ENCODE results near the gene LONRF2. TPM values are rescaled to one million over a fixed set of nuclear protein-coding genes. Genes with fewer than 3 reads are reported as not detected.

Gene LONRF2
- total RNA-seq, 2 experiments from 2014 or later: 0.06 to 0.08 TPM

- Histone ChIP-seq H3K4me3 (ENCODE audit: low read length) (no peak overlapping the region), H3K9me3 (ENCODE audit: control insufficient read depth in 1 of 2, insufficient read depth in 1 of 2, low read length in 2 of 2) (no peaks in the 10 kb centered on the region), H3K4me1 (ENCODE audit: insufficient read depth, low read length) (peaks cover 26% of the 10 kb centered on the region), H3K27ac (ENCODE audit: low read depth in 1 of 2, low read length in 2 of 2) (no peak overlapping the region), H3K36me3 (ENCODE audit: insufficient read depth, low read length) (no peaks in the 10 kb centered on the region), H3K27me3 (ENCODE audit: control insufficient read depth in 1 of 2, insufficient read depth in 2 of 2, low read length in 2 of 2) (no peaks in the 10 kb centered on the region)
- no peaks in the 10 kb centered on the region for H3K36me3 Mint-ChIP-seq (ENCODE audit: low read depth)
- CTCF ChIA-PET: interaction anchor here (1.0 kb wide), 1 partner anchor 27 kb away, joined by 3 read pairs; no protein-coding TSS in a partner anchor
- intact Hi-C loops (cut with DNase I, micrococcal nuclease): no loop called here
- H3K4me1 Mint-ChIP-seq (ENCODE audit: low read depth): peaks cover 40% of the 10 kb centered on the region
- no peak overlapping the region for H3K4me3 Mint-ChIP-seq
- POLR2A ChIA-PET: no interaction called here
- no peak for TF ChIP-seq CTCF (IDR thresholded peaks at IDR 0.05)
- H3K27ac Mint-ChIP-seq: peak overlapping the region; percentile 82
- no peaks in the 10 kb centered on the region for H3K9me3 Mint-ChIP-seq
- no peaks in the 10 kb centered on the region for H3K27me3 Mint-ChIP-seq
- ATAC-seq (ENCODE audit: poor library complexity) (no peak), DNase-seq (no peak)
Measured at GRCh38 chr2:100236166-100236565, 86.1 kb downstream of the LONRF2 start.

DNA sequence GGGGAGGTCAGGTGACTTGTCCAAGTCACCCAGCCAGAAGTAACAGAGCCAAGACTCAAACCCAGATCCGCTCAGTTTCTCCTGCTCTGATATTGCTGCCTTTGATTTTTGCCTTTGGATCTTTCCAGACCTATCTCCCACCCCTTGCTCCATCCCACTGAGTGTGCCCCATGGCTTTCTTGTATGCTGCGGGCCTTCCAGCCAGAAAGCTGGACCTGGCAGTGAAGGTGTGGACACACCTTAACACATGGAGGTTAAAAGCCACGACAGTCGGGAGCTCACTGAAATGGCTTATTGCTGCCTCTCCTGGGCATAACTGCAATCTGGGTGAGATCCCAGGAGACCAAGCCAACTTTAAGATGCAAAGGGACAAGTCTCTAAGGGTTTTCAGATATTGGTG, 86.7 kb downstream of the LONRF2 start:
- ATAC-seq (ENCODE audit: poor library complexity) (no peak), DNase-seq (no peak)
- H3K4me3 ChIP-seq (ENCODE audit: low read length): no peak overlapping the region
- POLR2A ChIA-PET: interaction anchor here (0.6 kb wide), 1 partner anchor 96 kb away, joined by 4 read pairs; no protein-coding TSS in a partner anchor
- H3K27me3 ChIP-seq (ENCODE audit: control insufficient read depth in 1 of 2, insufficient read depth in 2 of 2, low read length in 2 of 2): no peaks in the 10 kb centered on the region
- CTCF ChIA-PET: no interaction called here
- Mint-ChIP-seq H3K27ac (peak overlapping the region; percentile 82), H3K36me3 (ENCODE audit: low read depth) (no peaks in the 10 kb centered on the region), H3K4me3 (peak overlapping the region; percentile 23), H3K9me3 (no peaks in the 10 kb centered on the region), H3K27me3 (no peaks in the 10 kb centered on the region), H3K4me1 (ENCODE audit: low read depth) (peaks cover 40% of the 10 kb centered on the region)
- no peaks in the 10 kb centered on the region for H3K9me3 ChIP-seq (ENCODE audit: control insufficient read depth in 1 of 2, insufficient read depth in 1 of 2, low read length in 2 of 2)
- TF ChIP-seq CTCF (IDR thresholded peaks at IDR 0.05): no peak
- intact Hi-C loops (cut with DNase I, micrococcal nuclease): no loop called here
- no peaks in the 10 kb centered on the region for H3K36me3 ChIP-seq (ENCODE audit: insufficient read depth, low read length)
- H3K4me1 ChIP-seq (ENCODE audit: insufficient read depth, low read length): peaks cover 26% of the 10 kb centered on the region
- peak overlapping the region in 1 of 2 donors; percentile 33 for H3K27ac ChIP-seq (ENCODE audit: low read depth in 1 of 2, low read length in 2 of 2)

- no peaks in the 10 kb centered on the region for H3K36me3 Mint-ChIP-seq (ENCODE audit: low read depth)
- H3K36me3 ChIP-seq (ENCODE audit: insufficient read depth, low read length): no peaks in the 10 kb centered on the region
- intact Hi-C loops (cut with DNase I, micrococcal nuclease): no loop called here
- ChIA-PET POLR2A (interaction anchor here (0.6 kb wide), 1 partner anchor 95 kb away, joined by 4 read pairs; no protein-coding TSS in a partner anchor), CTCF (no interaction called here)
- DNase-seq (peak in 13 of 14 experiments; percentile 4 to 54 (median 19)), ATAC-seq (ENCODE audit: poor library complexity) (peak; percentile 76)
- peaks cover 26% of the 10 kb centered on the region for H3K4me1 ChIP-seq (ENCODE audit: insufficient read depth, low read length)
- no peak overlapping the region for H3K27ac ChIP-seq (ENCODE audit: low read depth in 1 of 2, low read length in 2 of 2)
- H3K4me3 Mint-ChIP-seq: peak overlapping the region; percentile 23
- H3K4me1 Mint-ChIP-seq (ENCODE audit: low read depth): peaks cover 40% of the 10 kb centered on the region
- H3K9me3 ChIP-seq (ENCODE audit: control insufficient read depth in 1 of 2, insufficient read depth in 1 of 2, low read length in 2 of 2): no peaks in the 10 kb centered on the region
- no peak for TF ChIP-seq CTCF (IDR thresholded peaks at IDR 0.05)
- peak overlapping the region; percentile 82 for H3K27ac Mint-ChIP-seq
- H3K27me3 Mint-ChIP-seq: no peaks in the 10 kb centered on the region
- no peaks in the 10 kb centered on the region for H3K27me3 ChIP-seq (ENCODE audit: control insufficient read depth in 1 of 2, insufficient read depth in 2 of 2, low read length in 2 of 2)
- H3K4me3 ChIP-seq (ENCODE audit: low read length): no peak overlapping the region
- no peaks in the 10 kb centered on the region for H3K9me3 Mint-ChIP-seq
Measured at GRCh38 chr2:100235098-100235497, 87.2 kb downstream of the LONRF2 start.

Data from CD4-positive, alpha-beta T cell (primary cell).